ENCODE results near the gene CHCHD4.

GRCh38 chr3:14138878-14139655 is 14.4 kb upstream of the CHCHD4 start:
- TF ChIP-seq CTCF (conservative IDR thresholded peaks at IDR 0.05; ENCODE audit: low read depth, low read length) (no peak), EZH2 (IDR thresholded peaks at IDR 0.05; ENCODE audit: low read length, unreplicated experiment) (no peak), EZH2phosphoT487 (IDR thresholded peaks at IDR 0.05; ENCODE audit: borderline replicate concordance, low read length) (no peak)

Data from PC-3 (cell line).